ENCODE results near the gene RBM10. TPM values are rescaled to one million over a fixed set of nuclear protein-coding genes. Genes with fewer than 3 reads are reported as not detected.

Gene RBM10
- total RNA-seq, 3 donors from 2014 or later = 77.7 to 83.4 (median 81.4) TPM

- no peak overlapping the region for H3K4me3 Mint-ChIP-seq
- H3K4me1 Mint-ChIP-seq (ENCODE audit: low read depth) = peaks cover 2% of the 10 kb centered on the region
- ATAC-seq = no peak
- H3K27me3 Mint-ChIP-seq (ENCODE audit: low read depth) = no peaks in the 10 kb centered on the region
- no peaks in the 10 kb centered on the region for H3K9me3 Mint-ChIP-seq
- DNase-seq = no peak
- H3K36me3 Mint-ChIP-seq (ENCODE audit: insufficient read depth) = peaks cover 11% of the 10 kb centered on the region
Measured at GRCh38 chrX:47166126-47166525, 21.1 kb downstream of the RBM10 start.

GRCh38 chrX:47168495-47169073, 23.6 kb downstream of the RBM10 start:
- Mint-ChIP-seq H3K36me3 (ENCODE audit: insufficient read depth) (peaks cover 9% of the 10 kb centered on the region), H3K27me3 (ENCODE audit: low read depth) (no peaks in the 10 kb centered on the region), H3K9me3 (no peaks in the 10 kb centered on the region)

GRCh38 chrX:47169273-47169672, 24.3 kb downstream of the RBM10 start:
- Mint-ChIP-seq H3K4me1 (ENCODE audit: low read depth) (peaks cover 2% of the 10 kb centered on the region), H3K36me3 (ENCODE audit: insufficient read depth) (peaks cover 9% of the 10 kb centered on the region), H3K4me3 (no peak overlapping the region), H3K9me3 (no peaks in the 10 kb centered on the region), H3K27me3 (ENCODE audit: low read depth) (no peaks in the 10 kb centered on the region)
- DNase-seq (no peak), ATAC-seq (no peak)

More at GRCh38 chrX:47168495-47169073, 23.6 kb downstream of the RBM10 start:
- no peak for ATAC-seq
- no peak for DNase-seq
- Mint-ChIP-seq H3K4me1 (ENCODE audit: low read depth) (peaks cover 2% of the 10 kb centered on the region), H3K4me3 (no peak overlapping the region)

GRCh38 chrX:47169726-47170515, 24.9 kb downstream of the RBM10 start:
- Mint-ChIP-seq H3K9me3 (no peaks in the 10 kb centered on the region), H3K36me3 (ENCODE audit: insufficient read depth) (peaks cover 8% of the 10 kb centered on the region), H3K4me3 (no peak overlapping the region), H3K27me3 (ENCODE audit: low read depth) (no peaks in the 10 kb centered on the region), H3K4me1 (ENCODE audit: low read depth) (peaks cover 2% of the 10 kb centered on the region)
- DNase-seq = no peak
- ATAC-seq = no peak

- H3K4me3 Mint-ChIP-seq = no peak overlapping the region
- H3K27me3 Mint-ChIP-seq (ENCODE audit: low read depth) = no peaks in the 10 kb centered on the region
- ATAC-seq = no peak
- no peak for DNase-seq
- no peaks in the 10 kb centered on the region for H3K9me3 Mint-ChIP-seq
- H3K36me3 Mint-ChIP-seq (ENCODE audit: insufficient read depth) = peaks cover 6% of the 10 kb centered on the region
- peaks cover 2% of the 10 kb centered on the region for H3K4me1 Mint-ChIP-seq (ENCODE audit: low read depth)
Measured at GRCh38 chrX:47170861-47171692, 26.1 kb downstream of the RBM10 start.

GRCh38 chrX:47171996-47172395, 27.0 kb downstream of the RBM10 start:
- H3K4me1 Mint-ChIP-seq (ENCODE audit: low read depth) = peaks cover 2% of the 10 kb centered on the region
- H3K27me3 Mint-ChIP-seq (ENCODE audit: low read depth) = no peaks in the 10 kb centered on the region
- no peak overlapping the region for H3K4me3 Mint-ChIP-seq
- DNase-seq (no peak), ATAC-seq (no peak)
- H3K9me3 Mint-ChIP-seq = no peaks in the 10 kb centered on the region
- H3K36me3 Mint-ChIP-seq (ENCODE audit: insufficient read depth) = peaks cover 6% of the 10 kb centered on the region

- peaks cover 6% of the 10 kb centered on the region for H3K36me3 Mint-ChIP-seq (ENCODE audit: insufficient read depth)
- DNase-seq (no peak), ATAC-seq (no peak)
- H3K9me3 Mint-ChIP-seq = no peaks in the 10 kb centered on the region
- H3K27me3 Mint-ChIP-seq (ENCODE audit: low read depth) = no peaks in the 10 kb centered on the region
- H3K4me3 Mint-ChIP-seq = no peak overlapping the region
- peaks cover 2% of the 10 kb centered on the region for H3K4me1 Mint-ChIP-seq (ENCODE audit: low read depth)
Measured at GRCh38 chrX:47172549-47172948, 27.5 kb downstream of the RBM10 start.

GRCh38 chrX:47172971-47173792, 28.2 kb downstream of the RBM10 start:
- DNase-seq (no peak), ATAC-seq (no peak)
- Mint-ChIP-seq H3K36me3 (ENCODE audit: insufficient read depth) (peaks cover 9% of the 10 kb centered on the region), H3K4me1 (ENCODE audit: low read depth) (peaks cover 2% of the 10 kb centered on the region), H3K27me3 (ENCODE audit: low read depth) (no peaks in the 10 kb centered on the region), H3K9me3 (no peaks in the 10 kb centered on the region), H3K4me3 (no peak overlapping the region)

- H3K27me3 Mint-ChIP-seq (ENCODE audit: low read depth) = no peaks in the 10 kb centered on the region
- H3K4me1 Mint-ChIP-seq (ENCODE audit: low read depth) = no peaks in the 10 kb centered on the region
- ATAC-seq (no peak), DNase-seq (no peak)
- H3K9me3 Mint-ChIP-seq = no peaks in the 10 kb centered on the region
- peaks cover 8% of the 10 kb centered on the region for H3K36me3 Mint-ChIP-seq (ENCODE audit: insufficient read depth)
- H3K4me3 Mint-ChIP-seq = no peak overlapping the region
Measured at GRCh38 chrX:47174376-47174775, 29.4 kb downstream of the RBM10 start.

GRCh38 chrX:47174846-47175587, 30.0 kb downstream of the RBM10 start:
- ATAC-seq = no peak
- Mint-ChIP-seq H3K27me3 (ENCODE audit: low read depth) (no peaks in the 10 kb centered on the region), H3K36me3 (ENCODE audit: insufficient read depth) (peaks cover 10% of the 10 kb centered on the region), H3K9me3 (no peaks in the 10 kb centered on the region), H3K4me1 (ENCODE audit: low read depth) (no peaks in the 10 kb centered on the region), H3K4me3 (no peak overlapping the region)
- DNase-seq = no peak

- no peak overlapping the region for H3K4me3 Mint-ChIP-seq
- ATAC-seq (no peak), DNase-seq (no peak)
- H3K36me3 Mint-ChIP-seq (ENCODE audit: insufficient read depth) = peaks cover 10% of the 10 kb centered on the region
- H3K4me1 Mint-ChIP-seq (ENCODE audit: low read depth) = no peaks in the 10 kb centered on the region
- no peaks in the 10 kb centered on the region for H3K27me3 Mint-ChIP-seq (ENCODE audit: low read depth)
- no peaks in the 10 kb centered on the region for H3K9me3 Mint-ChIP-seq
Measured at GRCh38 chrX:47175588-47175980, 30.6 kb downstream of the RBM10 start.

GRCh38 chrX:47176101-47176740, 31.2 kb downstream of the RBM10 start:
- ATAC-seq (no peak), DNase-seq (no peak)
- H3K36me3 Mint-ChIP-seq (ENCODE audit: insufficient read depth) = peaks cover 10% of the 10 kb centered on the region
- no peaks in the 10 kb centered on the region for H3K4me1 Mint-ChIP-seq (ENCODE audit: low read depth)
- H3K9me3 Mint-ChIP-seq = no peaks in the 10 kb centered on the region
- H3K27me3 Mint-ChIP-seq (ENCODE audit: low read depth) = no peaks in the 10 kb centered on the region
- no peak overlapping the region for H3K4me3 Mint-ChIP-seq

GRCh38 chrX:47177079-47177478, 32.1 kb downstream of the RBM10 start:
- Mint-ChIP-seq H3K4me1 (ENCODE audit: low read depth) (no peaks in the 10 kb centered on the region), H3K27me3 (ENCODE audit: low read depth) (no peaks in the 10 kb centered on the region), H3K4me3 (no peak overlapping the region), H3K9me3 (no peaks in the 10 kb centered on the region), H3K36me3 (ENCODE audit: insufficient read depth) (peaks cover 10% of the 10 kb centered on the region)
- ATAC-seq (no peak), DNase-seq (no peak)
